ENCODE measurements around the gene MFAP1. TPM values are rescaled to one million over a fixed set of nuclear protein-coding genes. Genes with fewer than 3 reads are reported as not detected.

Gene MFAP1
- total RNA-seq (2021), result 44.7 and 47.8 TPM in 2 replicates
- long read RNA-seq, transcript MFAP1-201 (9 exons, 2,155 nt), result major isoform, 386 of 399 reads
- long read RNA-seq, partial matches to known transcripts, result 8 of 399 reads
- long read RNA-seq, other reads (novel, unspliced or antisense), result 4 of 399 reads

DNA sequence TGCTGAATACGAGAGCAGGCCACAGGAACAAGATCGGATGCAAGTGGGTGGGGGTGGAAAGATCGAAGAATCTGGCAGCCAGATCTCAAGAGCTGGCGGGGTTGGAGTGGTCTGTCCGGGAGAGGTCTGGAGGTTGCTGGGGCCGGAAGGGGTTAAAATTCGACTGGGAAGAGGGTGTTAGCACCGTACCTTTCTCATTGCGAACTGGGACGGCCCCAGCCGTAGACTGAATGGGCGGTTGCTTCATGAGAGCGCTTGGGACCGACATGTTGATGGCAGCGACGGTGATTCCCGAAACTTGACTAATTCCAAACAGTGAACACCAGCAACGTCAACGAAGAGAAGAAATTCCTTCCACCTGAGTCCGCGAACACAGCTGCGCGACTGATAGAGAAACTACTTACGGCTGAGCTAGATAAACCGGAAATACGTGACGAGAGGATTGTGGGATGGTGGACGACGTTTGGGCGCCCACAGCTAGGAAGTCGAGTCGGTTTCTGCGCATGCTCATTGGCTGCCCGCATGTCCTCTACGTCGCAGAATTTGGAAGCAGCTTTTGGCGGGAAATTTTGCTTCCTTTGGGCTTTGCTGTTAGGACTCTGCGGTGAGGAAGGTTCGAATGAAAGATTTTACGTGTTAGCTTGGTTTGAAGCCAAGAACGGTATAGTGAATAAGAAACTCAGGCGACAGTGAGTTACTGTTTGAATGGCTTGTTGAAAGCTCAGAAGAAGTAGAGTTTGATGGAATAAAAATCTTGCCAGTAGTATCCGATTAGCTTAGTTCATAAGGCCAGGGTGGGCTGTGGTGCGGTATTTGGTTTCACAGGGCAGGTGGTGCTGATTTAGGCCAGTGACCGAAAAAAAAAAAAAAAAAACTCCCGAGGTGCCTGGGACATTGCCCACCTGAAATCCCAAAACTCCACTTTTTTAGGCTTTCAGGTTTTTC is at the start of gene MFAP1:
MFAP1 (minus strand) TSS at position 389 of the 945 bp plus-strand sequence; CDS start at position 268, 121 bp downstream.
- no peak within 1 kb of the TSS for H2BK20ac ChIP-seq (ENCODE audit: low read depth, low read length, poor library complexity, severe bottlenecking)
- peak within 1 kb of the TSS; percentile 76 for H3K9ac ChIP-seq (ENCODE audit: extremely low read depth, insufficient read length, low read length)
- no CpG with 5 or more reads among the region's 46 CpGs for WGBS (ENCODE audit: extremely low coverage, insufficient read length, low lambda C conversion rate)
- no peaks in the 10 kb centered on the region for H4K20me1 ChIP-seq (ENCODE audit: control insufficient read depth, insufficient read depth, insufficient read length)
- H3K18ac ChIP-seq (ENCODE audit: insufficient read length, low read depth, low read length), result peak within 1 kb of the TSS; percentile 69
- H3K27ac Mint-ChIP-seq, result peak within 1 kb of the TSS; percentile 82 to 100 (median 97)
- peak within 1 kb of the TSS; percentile 80; the same call in 1 of the 2 replicates for H3K14ac ChIP-seq (ENCODE audit: insufficient read depth, low read length)
- H4K91ac ChIP-seq (ENCODE audit: insufficient read length, low read depth, low read length), result no peak within 1 kb of the TSS
- peaks cover 17 to 34% (median 30%) of the 10 kb centered on the region in 3 experiments for H3K36me3 Mint-ChIP-seq (ENCODE audit: insufficient read depth in 1 of 3, low read depth in 3 of 3)
- TF ChIP-seq, protein P1, sequence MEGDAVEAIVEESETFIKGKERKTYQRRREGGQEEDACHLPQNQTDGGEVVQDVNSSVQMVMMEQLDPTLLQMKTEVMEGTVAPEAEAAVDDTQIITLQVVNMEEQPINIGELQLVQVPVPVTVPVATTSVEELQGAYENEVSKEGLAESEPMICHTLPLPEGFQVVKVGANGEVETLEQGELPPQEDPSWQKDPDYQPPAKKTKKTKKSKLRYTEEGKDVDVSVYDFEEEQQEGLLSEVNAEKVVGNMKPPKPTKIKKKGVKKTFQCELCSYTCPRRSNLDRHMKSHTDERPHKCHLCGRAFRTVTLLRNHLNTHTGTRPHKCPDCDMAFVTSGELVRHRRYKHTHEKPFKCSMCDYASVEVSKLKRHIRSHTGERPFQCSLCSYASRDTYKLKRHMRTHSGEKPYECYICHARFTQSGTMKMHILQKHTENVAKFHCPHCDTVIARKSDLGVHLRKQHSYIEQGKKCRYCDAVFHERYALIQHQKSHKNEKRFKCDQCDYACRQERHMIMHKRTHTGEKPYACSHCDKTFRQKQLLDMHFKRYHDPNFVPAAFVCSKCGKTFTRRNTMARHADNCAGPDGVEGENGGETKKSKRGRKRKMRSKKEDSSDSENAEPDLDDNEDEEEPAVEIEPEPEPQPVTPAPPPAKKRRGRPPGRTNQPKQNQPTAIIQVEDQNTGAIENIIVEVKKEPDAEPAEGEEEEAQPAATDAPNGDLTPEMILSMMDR (conservative IDR thresholded peaks at IDR 0.05), result no peak
- H3K4me1 ChIP-seq (ENCODE audit: insufficient read depth, low read length), result no peaks in the 10 kb centered on the region; the same call in 1 of the 2 replicates
- H2AFZ ChIP-seq (ENCODE audit: low read length), result peak within 1 kb of the TSS; percentile 65
- H2BK120ac ChIP-seq (ENCODE audit: low read depth, low read length, poor library complexity, severe bottlenecking), result no peak within 1 kb of the TSS
- no peak within 1 kb of the TSS for H3K4ac ChIP-seq (ENCODE audit: low read depth, low read length)
- H3K79me2 ChIP-seq (ENCODE audit: insufficient read depth, low read length), result peaks cover 4% of the 10 kb centered on the region; the same call in 1 of the 2 replicates
- peaks cover 8% of the 10 kb centered on the region for H3K23me2 ChIP-seq (ENCODE audit: insufficient read length, low read depth, low read length, poor library complexity, severe bottlenecking)
- H4K5ac ChIP-seq (ENCODE audit: insufficient read length, low read depth, low read length), result no peak within 1 kb of the TSS
- H2BK15ac ChIP-seq (ENCODE audit: low read depth, low read length), result no peak within 1 kb of the TSS
- peak within 1 kb of the TSS; percentile 47 for H3K27ac ChIP-seq (ENCODE audit: insufficient read length, low read depth, low read length)
- no peaks in the 10 kb centered on the region for H3K9me3 ChIP-seq (ENCODE audit: control insufficient read depth, low read depth, low read length)
- H3T11ph ChIP-seq (ENCODE audit: low read length), result no peak within 1 kb of the TSS
- H2BK5ac ChIP-seq (ENCODE audit: insufficient read length, low read length), result no peak within 1 kb of the TSS
- no peak within 1 kb of the TSS for H3K56ac ChIP-seq (ENCODE audit: insufficient read length, low read depth, low read length)
- peak; percentile 93 for DNase-seq
- peak within 1 kb of the TSS; percentile 62 for H3K4me2 ChIP-seq (ENCODE audit: insufficient read depth, insufficient read length, low read length)
- no peak within 1 kb of the TSS for H4K8ac ChIP-seq (replicated peaks; ENCODE audit: insufficient read length, low read depth, low read length)
- H3K9me3 Mint-ChIP-seq, result peaks cover 11 to 21% of the 10 kb centered on the region in 2 experiments
- H3K4me1 Mint-ChIP-seq, result peaks cover 10 to 19% of the 10 kb centered on the region in 2 experiments
- no peak within 1 kb of the TSS for H2AK5ac ChIP-seq (ENCODE audit: insufficient read length, low read length)
- no peaks in the 10 kb centered on the region for H3K27me3 ChIP-seq (ENCODE audit: insufficient read depth, low read length)
- H3K27me3 Mint-ChIP-seq (ENCODE audit: low read depth), result peaks cover 12% of the 10 kb centered on the region
- peak within 1 kb of the TSS; percentile 95 to 97 for H3K4me3 Mint-ChIP-seq
- no peak within 1 kb of the TSS for H3K23ac ChIP-seq (ENCODE audit: insufficient read length, low read depth, low read length)
- H2BK12ac ChIP-seq (ENCODE audit: insufficient read length, low read depth, low read length), result no peak within 1 kb of the TSS
- peaks cover 9% of the 10 kb centered on the region for H3K79me1 ChIP-seq (ENCODE audit: insufficient read depth, low read depth, low read length, poor library complexity, severe bottlenecking)

Data from H9 (cell line).